Measurements from ENCODE around the gene CFAP161.

CFAP161 gene

DNA sequence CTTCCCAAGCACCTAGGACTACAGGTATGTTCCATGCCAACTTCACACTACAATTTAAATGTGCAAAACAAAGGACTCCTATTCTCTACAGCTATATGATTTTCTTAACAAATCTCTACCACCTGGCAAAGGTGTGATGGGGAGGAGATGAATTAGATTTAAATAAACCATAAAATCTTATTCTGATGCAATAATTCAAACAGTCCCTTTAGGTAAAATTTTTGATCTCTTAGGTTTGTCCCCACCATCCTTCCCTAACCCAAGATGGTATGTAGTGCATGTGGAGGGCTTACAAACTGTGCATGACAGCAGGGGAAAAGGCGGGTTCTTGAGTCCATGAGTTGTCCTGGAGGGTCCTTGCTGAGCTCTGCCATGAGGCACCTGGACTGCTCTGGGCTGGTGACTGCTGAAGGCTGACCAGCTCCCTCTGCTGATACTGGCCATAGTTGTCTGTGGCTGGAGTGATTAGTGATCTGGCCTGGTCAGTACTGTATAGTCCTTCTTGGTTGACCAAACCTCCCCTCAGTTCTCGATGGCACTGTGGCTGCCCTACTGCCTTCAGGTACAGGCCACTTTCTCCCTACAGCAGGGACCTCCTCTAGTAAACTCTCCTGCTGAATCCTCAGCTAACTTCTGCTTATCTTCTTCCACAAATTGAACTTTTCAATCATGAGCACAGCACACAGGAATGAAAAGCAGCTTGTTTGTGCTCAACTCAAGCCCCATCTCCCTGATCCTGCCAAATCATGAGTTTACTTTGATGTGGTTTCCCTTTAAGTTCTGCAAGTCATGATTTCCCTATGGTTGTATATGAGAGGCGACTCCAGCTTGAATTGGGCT lies 30.1 kb downstream of the CFAP161 start:
- no peaks in the 10 kb centered on the region for H3F3A ChIP-seq (ENCODE audit: insufficient read depth, low read length)
- no peaks in the 10 kb centered on the region for H3K36me3 ChIP-seq (ENCODE audit: insufficient read depth, low read length)
- no peak overlapping the region for H3K4me2 ChIP-seq (ENCODE audit: low read length)
- H4K20me1 ChIP-seq (ENCODE audit: insufficient read depth, low read length), result no peaks in the 10 kb centered on the region
- no peak overlapping the region for H3K9ac ChIP-seq (ENCODE audit: low read length)
- TF ChIP-seq EZH2 (IDR thresholded peaks at IDR 0.05; ENCODE audit: borderline replicate concordance, low read length), result no peak
- TF ChIP-seq, protein P1, sequence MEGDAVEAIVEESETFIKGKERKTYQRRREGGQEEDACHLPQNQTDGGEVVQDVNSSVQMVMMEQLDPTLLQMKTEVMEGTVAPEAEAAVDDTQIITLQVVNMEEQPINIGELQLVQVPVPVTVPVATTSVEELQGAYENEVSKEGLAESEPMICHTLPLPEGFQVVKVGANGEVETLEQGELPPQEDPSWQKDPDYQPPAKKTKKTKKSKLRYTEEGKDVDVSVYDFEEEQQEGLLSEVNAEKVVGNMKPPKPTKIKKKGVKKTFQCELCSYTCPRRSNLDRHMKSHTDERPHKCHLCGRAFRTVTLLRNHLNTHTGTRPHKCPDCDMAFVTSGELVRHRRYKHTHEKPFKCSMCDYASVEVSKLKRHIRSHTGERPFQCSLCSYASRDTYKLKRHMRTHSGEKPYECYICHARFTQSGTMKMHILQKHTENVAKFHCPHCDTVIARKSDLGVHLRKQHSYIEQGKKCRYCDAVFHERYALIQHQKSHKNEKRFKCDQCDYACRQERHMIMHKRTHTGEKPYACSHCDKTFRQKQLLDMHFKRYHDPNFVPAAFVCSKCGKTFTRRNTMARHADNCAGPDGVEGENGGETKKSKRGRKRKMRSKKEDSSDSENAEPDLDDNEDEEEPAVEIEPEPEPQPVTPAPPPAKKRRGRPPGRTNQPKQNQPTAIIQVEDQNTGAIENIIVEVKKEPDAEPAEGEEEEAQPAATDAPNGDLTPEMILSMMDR (IDR thresholded peaks at IDR 0.05; ENCODE audit: low read length), result no peak
- no peak overlapping the region for H2AFZ ChIP-seq (ENCODE audit: low read length)
- H3K79me2 ChIP-seq (ENCODE audit: insufficient read depth, low read length), result no peaks in the 10 kb centered on the region
- H3K27ac ChIP-seq (ENCODE audit: low read depth, low read length, poor library complexity, severe bottlenecking), result no peak overlapping the region
- H3K4me3 ChIP-seq (ENCODE audit: low read depth, low read length, poor library complexity, severe bottlenecking), result no peak overlapping the region
- H3K9me3 ChIP-seq (ENCODE audit: low read length), result no peaks in the 10 kb centered on the region
- 0 out of 2 replicates have a peak, but pooled peaks cover 4% of the 10 kb centered on the region for H3K27me3 ChIP-seq (ENCODE audit: insufficient read depth, low read length)
- H3K9me2 ChIP-seq (ENCODE audit: low read depth, low read length), result no peaks in the 10 kb centered on the region
- no peaks in the 10 kb centered on the region for H3K4me1 ChIP-seq (ENCODE audit: insufficient read depth, low read length, severe bottlenecking)

GRCh38 chr15:81165535-81165934 lies 31.5 kb downstream of the CFAP161 start:
- no peaks in the 10 kb centered on the region for H3F3A ChIP-seq (ENCODE audit: insufficient read depth, low read length)
- no peak overlapping the region for H3K4me2 ChIP-seq (ENCODE audit: low read length)
- H3K27ac ChIP-seq (ENCODE audit: low read depth, low read length, poor library complexity, severe bottlenecking), result no peak overlapping the region
- H3K4me3 ChIP-seq (ENCODE audit: low read depth, low read length, poor library complexity, severe bottlenecking), result no peak overlapping the region
- no peaks in the 10 kb centered on the region for H3K36me3 ChIP-seq (ENCODE audit: insufficient read depth, low read length)
- 0 out of 2 replicates have a peak, but pooled peaks cover 4% of the 10 kb centered on the region for H3K27me3 ChIP-seq (ENCODE audit: insufficient read depth, low read length)
- H2AFZ ChIP-seq (ENCODE audit: low read length), result no peak overlapping the region
- no peaks in the 10 kb centered on the region for H3K79me2 ChIP-seq (ENCODE audit: insufficient read depth, low read length)
- no peaks in the 10 kb centered on the region for H3K9me3 ChIP-seq (ENCODE audit: low read length)
- TF ChIP-seq, protein P1 (IDR thresholded peaks at IDR 0.05; ENCODE audit: low read length), result no peak
- no peak for TF ChIP-seq EZH2 (IDR thresholded peaks at IDR 0.05; ENCODE audit: borderline replicate concordance, low read length)
- no peaks in the 10 kb centered on the region for H3K4me1 ChIP-seq (ENCODE audit: insufficient read depth, low read length, severe bottlenecking)
- H3K9ac ChIP-seq (ENCODE audit: low read length), result no peak overlapping the region
- H4K20me1 ChIP-seq (ENCODE audit: insufficient read depth, low read length), result no peaks in the 10 kb centered on the region
- no peaks in the 10 kb centered on the region for H3K9me2 ChIP-seq (ENCODE audit: low read depth, low read length)

- no peak overlapping the region for H3K9ac ChIP-seq (ENCODE audit: low read length)
- no peaks in the 10 kb centered on the region for H3K36me3 ChIP-seq (ENCODE audit: insufficient read depth, low read length)
- TF ChIP-seq, protein P1 (IDR thresholded peaks at IDR 0.05; ENCODE audit: low read length), result no peak
- TF ChIP-seq EZH2 (IDR thresholded peaks at IDR 0.05; ENCODE audit: borderline replicate concordance, low read length), result no peak
- H3K9me2 ChIP-seq (ENCODE audit: low read depth, low read length), result no peaks in the 10 kb centered on the region
- H3K4me1 ChIP-seq (ENCODE audit: insufficient read depth, low read length, severe bottlenecking), result no peaks in the 10 kb centered on the region
- H3K79me2 ChIP-seq (ENCODE audit: insufficient read depth, low read length), result no peaks in the 10 kb centered on the region
- no peak overlapping the region for H3K4me3 ChIP-seq (ENCODE audit: low read depth, low read length, poor library complexity, severe bottlenecking)
- no peaks in the 10 kb centered on the region for H4K20me1 ChIP-seq (ENCODE audit: insufficient read depth, low read length)
- H3F3A ChIP-seq (ENCODE audit: insufficient read depth, low read length), result no peaks in the 10 kb centered on the region
- no peak overlapping the region for H2AFZ ChIP-seq (ENCODE audit: low read length)
- H3K27me3 ChIP-seq (ENCODE audit: insufficient read depth, low read length), result 0 out of 2 replicates have a peak, but pooled peaks cover 2% of the 10 kb centered on the region
- no peak overlapping the region for H3K27ac ChIP-seq (ENCODE audit: low read depth, low read length, poor library complexity, severe bottlenecking)
- H3K9me3 ChIP-seq (ENCODE audit: low read length), result no peaks in the 10 kb centered on the region
- H3K4me2 ChIP-seq (ENCODE audit: low read length), result no peak overlapping the region
Measured at GRCh38 chr15:81166636-81167305, 32.7 kb downstream of the CFAP161 start.

Measured in OCI-LY1 (cell line).